Testis (tissue), 2 donors: ENCODE measurements around the gene GRM7.

ENCODE experiments used
- POLR2A ChIP-seq: fragments of 450-650 bp; IDR thresholded peaks from one replicate; pipeline ENCODE4 v1.6.1; 2017; ENCODE audit warnings: antibody characterized with exemption, mild to moderate bottlenecking, moderate library complexity
- TF ChIP-seq, protein P1 (sequence below), 3 experiments: fragments of 450-650 bp in 2 of 3; fragments of 200-600 bp in 1 of 3; sonication (generic) in 1 of 3; IDR thresholded peaks; one replicate each; pipeline ENCODE4 v1.5.1; 2016 to 2019; ENCODE audit warnings: antibody characterized with exemption in 3 of 3, mild to moderate bottlenecking in 2 of 3, moderate library complexity in 1 of 3

- TF ChIP-seq, protein P1, sequence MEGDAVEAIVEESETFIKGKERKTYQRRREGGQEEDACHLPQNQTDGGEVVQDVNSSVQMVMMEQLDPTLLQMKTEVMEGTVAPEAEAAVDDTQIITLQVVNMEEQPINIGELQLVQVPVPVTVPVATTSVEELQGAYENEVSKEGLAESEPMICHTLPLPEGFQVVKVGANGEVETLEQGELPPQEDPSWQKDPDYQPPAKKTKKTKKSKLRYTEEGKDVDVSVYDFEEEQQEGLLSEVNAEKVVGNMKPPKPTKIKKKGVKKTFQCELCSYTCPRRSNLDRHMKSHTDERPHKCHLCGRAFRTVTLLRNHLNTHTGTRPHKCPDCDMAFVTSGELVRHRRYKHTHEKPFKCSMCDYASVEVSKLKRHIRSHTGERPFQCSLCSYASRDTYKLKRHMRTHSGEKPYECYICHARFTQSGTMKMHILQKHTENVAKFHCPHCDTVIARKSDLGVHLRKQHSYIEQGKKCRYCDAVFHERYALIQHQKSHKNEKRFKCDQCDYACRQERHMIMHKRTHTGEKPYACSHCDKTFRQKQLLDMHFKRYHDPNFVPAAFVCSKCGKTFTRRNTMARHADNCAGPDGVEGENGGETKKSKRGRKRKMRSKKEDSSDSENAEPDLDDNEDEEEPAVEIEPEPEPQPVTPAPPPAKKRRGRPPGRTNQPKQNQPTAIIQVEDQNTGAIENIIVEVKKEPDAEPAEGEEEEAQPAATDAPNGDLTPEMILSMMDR (IDR thresholded peaks at IDR 0.05) = no peak
- no peak for TF ChIP-seq POLR2A
Measured at GRCh38 chr3:7749931-7750695, 889.2 kb downstream of the GRM7 start.
